Activated naive CD8-positive, alpha-beta T cell treated with anti-CD3 and anti-CD28 coated beads for 36 hours (primary cell): Measurements from ENCODE around the gene DYRK4. TPM values are rescaled to one million over a fixed set of nuclear protein-coding genes. Genes with fewer than 3 reads are reported as not detected.
A peak's percentile ranks its signal among the peaks of the same experiment; 100 is the strongest.

Experiments used
- DNase-seq: peaks from one replicate; pipeline ENCODE4 v3.0.0; 2021
- H3K27ac Mint-ChIP-seq: one replicate; pipeline ENCODE4 v1.8.0; 2022; ENCODE audit warnings: mild to moderate bottlenecking, moderate library complexity, mixed read lengths
- H3K27me3 Mint-ChIP-seq: one replicate; pipeline ENCODE4 v1.8.0; 2022; ENCODE audit warnings: mild to moderate bottlenecking, mixed read lengths
- H3K36me3 Mint-ChIP-seq: one replicate; pipeline ENCODE4 v1.8.0; 2021; ENCODE audit warnings: mild to moderate bottlenecking, mixed read lengths
- H3K4me1 Mint-ChIP-seq: one replicate; pipeline ENCODE4 v1.8.0; 2021; ENCODE audit warnings: mixed read lengths
- H3K4me3 Mint-ChIP-seq: one replicate; pipeline ENCODE4 v1.8.0; 2022; ENCODE audit warnings: mild to moderate bottlenecking, moderate library complexity, mixed read lengths
- H3K9me3 Mint-ChIP-seq: one replicate; pipeline ENCODE4 v1.8.0; 2022; ENCODE audit warnings: mixed read lengths
- total RNA-seq, 2 experiments: library from RNA; stranded (reverse); gene quantifications; one replicate each; pipeline ENCODE4 v1.2.3, GENCODE V29; 2021

DYRK4 gene
- total RNA-seq, 2 experiments from 2014 or later: 38.1 to 40.1 TPM

- Mint-ChIP-seq H3K4me3 (no peak overlapping the region), H3K4me1 (peaks cover 6% of the 10 kb centered on the region), H3K9me3 (no peaks in the 10 kb centered on the region), H3K27me3 (no peaks in the 10 kb centered on the region), H3K36me3 (no peaks in the 10 kb centered on the region), H3K27ac (no peak overlapping the region)
- no peak for DNase-seq
These were observed 81.7 kb downstream of the DYRK4 start for GRCh38 chr12:4643747-4644146.

GRCh38 chr12:4645023-4645422 lies 83.0 kb downstream of the DYRK4 start:
- Mint-ChIP-seq H3K27ac (no peak overlapping the region), H3K36me3 (no peaks in the 10 kb centered on the region), H3K27me3 (no peaks in the 10 kb centered on the region), H3K4me3 (no peak overlapping the region), H3K9me3 (no peaks in the 10 kb centered on the region), H3K4me1 (peaks cover 11% of the 10 kb centered on the region)
- no peak for DNase-seq

GRCh38 chr12:4648104-4648500 lies 86.1 kb downstream of the DYRK4 start:
- DNase-seq: no peak
- H3K4me3 Mint-ChIP-seq: peak overlapping the region; percentile 95
- peaks cover 36% of the 10 kb centered on the region for H3K4me1 Mint-ChIP-seq

GRCh38 chr12:4648501-4649357 lies 86.7 kb downstream of the DYRK4 start, which contains the start of the genes AKAP3 and NDUFA9:
Gene AKAP3, minus strand, starts transcription at chr12:4649051. Its CDS starts 10,855 bp downstream, at chr12:4638196.
Gene NDUFA9, plus strand, starts transcription at chr12:4649114. Its CDS starts 13 bp downstream, at chr12:4649127.
- H3K36me3 Mint-ChIP-seq: peaks cover 7% of the 10 kb centered on the region
- peaks cover 40% of the 10 kb centered on the region for H3K4me1 Mint-ChIP-seq
- H3K27ac Mint-ChIP-seq: peak within 1 kb of the TSS; percentile 94
- H3K9me3 Mint-ChIP-seq: no peaks in the 10 kb centered on the region
- peak within 1 kb of the TSS; percentile 95 for H3K4me3 Mint-ChIP-seq
- DNase-seq: peak; percentile 78
- no peaks in the 10 kb centered on the region for H3K27me3 Mint-ChIP-seq

More at GRCh38 chr12:4648104-4648500, 86.1 kb downstream of the DYRK4 start:
- peaks cover 5% of the 10 kb centered on the region for H3K36me3 Mint-ChIP-seq
- no peaks in the 10 kb centered on the region for H3K27me3 Mint-ChIP-seq
- peak overlapping the region; percentile 94 for H3K27ac Mint-ChIP-seq
- no peaks in the 10 kb centered on the region for H3K9me3 Mint-ChIP-seq

- no peak for DNase-seq
- no peaks in the 10 kb centered on the region for H3K9me3 Mint-ChIP-seq
- H3K4me1 Mint-ChIP-seq: peaks cover 40% of the 10 kb centered on the region
- H3K27me3 Mint-ChIP-seq: no peaks in the 10 kb centered on the region
- H3K27ac Mint-ChIP-seq: peak overlapping the region; percentile 94
- H3K4me3 Mint-ChIP-seq: peak overlapping the region; percentile 95
- peaks cover 10% of the 10 kb centered on the region for H3K36me3 Mint-ChIP-seq
These were observed 87.3 kb downstream of the DYRK4 start for GRCh38 chr12:4649358-4649661.

- Mint-ChIP-seq H3K4me3 (no peak overlapping the region), H3K4me1 (peaks cover 35% of the 10 kb centered on the region), H3K9me3 (no peaks in the 10 kb centered on the region), H3K27ac (no peak overlapping the region), H3K36me3 (peaks cover 15% of the 10 kb centered on the region), H3K27me3 (no peaks in the 10 kb centered on the region)
- no peak for DNase-seq
These were observed 91.2 kb downstream of the DYRK4 start for GRCh38 chr12:4653257-4653656.

- H3K4me1 Mint-ChIP-seq: peaks cover 34% of the 10 kb centered on the region
- no peak overlapping the region for H3K4me3 Mint-ChIP-seq
- H3K9me3 Mint-ChIP-seq: no peaks in the 10 kb centered on the region
- H3K27me3 Mint-ChIP-seq: no peaks in the 10 kb centered on the region
- H3K36me3 Mint-ChIP-seq: peaks cover 15% of the 10 kb centered on the region
- no peak overlapping the region for H3K27ac Mint-ChIP-seq
- no peak for DNase-seq
These were observed 91.7 kb downstream of the DYRK4 start for GRCh38 chr12:4653691-4654090.

Other genes with a start within 250 kb of the DYRK4 start
- 10 to 100 TPM; 14.0 to 15.8 TPM for gene TIGAR, start 241.0 kb upstream of the DYRK4 start, total RNA-seq
- gene FGF23, start 182.5 kb upstream of the DYRK4 start, total RNA-seq: not detected
- not detected for gene FGF6, start 116.4 kb upstream of the DYRK4 start, total RNA-seq
- 10 to 100 TPM; 52.4 to 52.7 TPM for gene RAD51AP1, start 23.3 kb upstream of the DYRK4 start, total RNA-seq
- 1 to 10 TPM; 2.1 to 2.7 TPM for gene AKAP3, start 86.8 kb downstream of the DYRK4 start, total RNA-seq
- 100 to 1,000 TPM; 148 to 150 TPM for gene NDUFA9, start 86.9 kb downstream of the DYRK4 start, total RNA-seq
- under 1 TPM in 1 of 2 experiments, not detected in 1; 0.08 TPM for gene GALNT8, start 158.2 kb downstream of the DYRK4 start, total RNA-seq